ENCODE data around the gene RABGAP1. TPM values are rescaled to one million over a fixed set of nuclear protein-coding genes. Genes with fewer than 3 reads are reported as not detected.

Gene RABGAP1
- total RNA-seq, 1 donor from 2014 or later: 60.2 TPM

DNA sequence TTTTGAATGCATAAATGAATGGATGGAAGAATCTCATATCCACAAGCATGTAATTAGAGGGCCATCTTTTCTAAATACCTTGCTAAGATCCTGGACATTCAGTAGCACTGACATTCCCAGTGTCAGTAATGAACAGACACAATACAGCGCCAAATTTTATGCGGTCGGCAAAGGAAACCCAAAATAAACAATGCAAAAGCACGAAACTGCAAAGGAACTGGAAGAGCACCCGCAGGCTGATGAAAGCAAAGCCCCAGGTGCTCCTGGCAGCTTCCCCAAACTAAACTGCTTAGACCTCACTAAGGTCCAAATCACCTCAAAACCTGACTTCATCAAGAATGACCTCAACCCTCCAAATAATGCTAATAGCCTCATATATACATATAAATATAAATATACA, 194.6 kb downstream of the RABGAP1 start:
- Histone ChIP-seq H3K9me3 (no peaks in the 10 kb centered on the region), H3K36me3 (no peaks in the 10 kb centered on the region), H3K4me3 (no peak overlapping the region), H3K27me3 (no peaks in the 10 kb centered on the region), H3K27ac (no peak overlapping the region), H3K4me1 (no peaks in the 10 kb centered on the region)
- intact Hi-C loops (cut with DNase I): no loop called here
- TF ChIP-seq POLR2AphosphoS5 (IDR thresholded peaks at IDR 0.05; ENCODE audit: insufficient read depth in 1 of 2, low read depth in 1 of 2): no peak
- TF ChIP-seq POLR2A (IDR thresholded peaks at IDR 0.05): no peak
- DNase-seq (ENCODE audit: extremely low spot score in 2 of 2): no peak

DNA sequence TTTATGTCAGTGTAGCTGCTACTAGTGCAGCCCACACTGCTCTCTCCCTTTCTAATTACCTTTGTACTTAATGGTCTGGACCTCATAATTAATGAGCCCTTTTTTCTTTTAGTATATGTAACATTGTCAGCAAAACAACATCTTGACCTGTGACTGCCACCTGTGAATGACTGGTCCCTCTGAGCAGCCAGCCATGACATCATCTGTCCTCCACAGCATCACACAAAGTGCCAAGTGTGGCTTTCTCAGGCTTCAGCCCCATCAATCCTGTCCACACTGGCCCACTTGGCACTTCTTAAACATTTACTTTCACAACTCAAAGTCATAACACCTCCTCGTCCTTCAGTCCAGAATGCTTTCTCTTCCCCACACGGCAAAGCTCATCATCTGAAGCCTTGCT, 197.3 kb downstream of the RABGAP1 start:
- no peak for DNase-seq (ENCODE audit: extremely low spot score in 2 of 2)
- no peak for TF ChIP-seq POLR2A (IDR thresholded peaks at IDR 0.05)
- TF ChIP-seq, protein P1, sequence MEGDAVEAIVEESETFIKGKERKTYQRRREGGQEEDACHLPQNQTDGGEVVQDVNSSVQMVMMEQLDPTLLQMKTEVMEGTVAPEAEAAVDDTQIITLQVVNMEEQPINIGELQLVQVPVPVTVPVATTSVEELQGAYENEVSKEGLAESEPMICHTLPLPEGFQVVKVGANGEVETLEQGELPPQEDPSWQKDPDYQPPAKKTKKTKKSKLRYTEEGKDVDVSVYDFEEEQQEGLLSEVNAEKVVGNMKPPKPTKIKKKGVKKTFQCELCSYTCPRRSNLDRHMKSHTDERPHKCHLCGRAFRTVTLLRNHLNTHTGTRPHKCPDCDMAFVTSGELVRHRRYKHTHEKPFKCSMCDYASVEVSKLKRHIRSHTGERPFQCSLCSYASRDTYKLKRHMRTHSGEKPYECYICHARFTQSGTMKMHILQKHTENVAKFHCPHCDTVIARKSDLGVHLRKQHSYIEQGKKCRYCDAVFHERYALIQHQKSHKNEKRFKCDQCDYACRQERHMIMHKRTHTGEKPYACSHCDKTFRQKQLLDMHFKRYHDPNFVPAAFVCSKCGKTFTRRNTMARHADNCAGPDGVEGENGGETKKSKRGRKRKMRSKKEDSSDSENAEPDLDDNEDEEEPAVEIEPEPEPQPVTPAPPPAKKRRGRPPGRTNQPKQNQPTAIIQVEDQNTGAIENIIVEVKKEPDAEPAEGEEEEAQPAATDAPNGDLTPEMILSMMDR (IDR thresholded peaks at IDR 0.05): no peak
- TF ChIP-seq POLR2AphosphoS5 (IDR thresholded peaks at IDR 0.05; ENCODE audit: insufficient read depth in 1 of 2, low read depth in 1 of 2): no peak
- no peaks in the 10 kb centered on the region for H3K36me3 ChIP-seq
- H3K9me3 ChIP-seq: no peaks in the 10 kb centered on the region
- intact Hi-C loops (cut with DNase I): no loop called here
- no peak overlapping the region for H3K27ac ChIP-seq
- no peaks in the 10 kb centered on the region for H3K27me3 ChIP-seq
- H3K4me3 ChIP-seq: no peak overlapping the region
- H3K4me1 ChIP-seq: no peaks in the 10 kb centered on the region

DNA sequence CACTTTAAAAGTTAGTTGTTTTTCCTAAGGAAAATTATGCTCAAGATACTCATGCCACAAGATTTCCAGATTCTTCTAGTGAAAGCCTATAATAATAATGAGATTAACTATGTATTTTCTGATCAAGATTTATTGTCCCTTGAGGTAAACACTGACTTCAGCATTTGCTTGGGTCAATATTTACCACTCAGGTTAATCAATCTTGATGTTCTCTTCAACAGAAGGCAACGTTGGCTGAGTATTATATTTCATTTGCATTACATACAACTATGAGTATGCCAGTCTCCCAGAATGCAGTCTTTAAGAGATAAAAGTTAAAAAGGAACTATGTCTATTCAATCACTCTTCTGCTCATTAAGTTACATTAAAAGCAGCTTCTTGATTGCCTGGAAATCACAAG, 208.2 kb downstream of the RABGAP1 start:
- Histone ChIP-seq H3K27ac (no peak overlapping the region), H3K9me3 (no peaks in the 10 kb centered on the region), H3K27me3 (no peaks in the 10 kb centered on the region), H3K36me3 (peaks cover 0 to 4% of the 10 kb centered on the region in 2 donors), H3K4me1 (no peaks in the 10 kb centered on the region), H3K4me3 (no peak overlapping the region)
- no peak for DNase-seq (ENCODE audit: extremely low spot score in 2 of 2)
- intact Hi-C loops (cut with DNase I): loop anchor here (10.0 kb wide), 1 partner anchor 826 kb away; no protein-coding TSS in a partner anchor
- TF ChIP-seq POLR2A (IDR thresholded peaks at IDR 0.05): no peak
- no peak for TF ChIP-seq POLR2AphosphoS5 (IDR thresholded peaks at IDR 0.05; ENCODE audit: insufficient read depth in 1 of 2, low read depth in 1 of 2)
- TF ChIP-seq, protein P1 (IDR thresholded peaks at IDR 0.05): no peak

DNA sequence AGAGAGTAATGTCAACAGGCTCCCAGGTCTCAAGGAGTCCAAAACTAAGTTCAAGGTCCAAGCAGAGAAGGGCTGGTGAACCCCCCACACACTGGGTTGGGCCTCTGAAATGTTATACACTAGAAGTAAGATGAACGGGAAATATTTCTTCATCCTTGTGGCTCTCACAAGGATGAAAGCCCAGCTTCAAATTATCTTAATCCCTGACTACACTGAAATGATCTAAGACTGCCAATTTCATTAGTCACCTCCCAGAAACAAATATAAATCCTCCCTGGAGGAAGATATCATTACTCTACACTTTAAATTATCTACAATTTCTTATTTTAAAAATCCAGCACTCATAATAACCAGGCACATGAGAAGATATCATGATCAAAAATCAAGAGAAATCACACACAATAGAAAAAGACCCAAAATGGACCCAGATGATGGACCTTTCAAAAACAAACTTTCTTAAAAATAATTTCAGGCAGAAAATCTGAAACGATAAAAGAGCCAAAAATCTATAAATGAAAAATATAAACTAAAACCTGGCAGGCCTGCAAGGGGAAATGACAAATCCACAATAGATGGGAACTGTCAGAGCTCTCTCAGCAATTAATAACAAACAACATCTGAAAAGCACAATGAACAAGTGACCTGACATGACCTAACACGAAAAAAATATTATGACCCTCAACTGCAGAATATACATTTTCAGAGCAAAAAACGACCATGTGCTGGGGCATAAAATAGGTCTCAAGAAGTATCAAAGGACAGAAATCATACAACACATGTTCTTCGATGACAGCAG, 210.1 kb downstream of the RABGAP1 start:
- intact Hi-C loops (cut with DNase I): no loop called here
- no peak for DNase-seq (ENCODE audit: extremely low spot score in 2 of 2)
- Histone ChIP-seq H3K9me3 (no peaks in the 10 kb centered on the region), H3K27ac (no peak overlapping the region), H3K4me1 (no peaks in the 10 kb centered on the region), H3K4me3 (no peak overlapping the region), H3K27me3 (no peaks in the 10 kb centered on the region), H3K36me3 (peaks cover 0 to 4% of the 10 kb centered on the region in 2 donors)
- TF ChIP-seq, protein P1 (IDR thresholded peaks at IDR 0.05): no peak
- no peak for TF ChIP-seq POLR2AphosphoS5 (IDR thresholded peaks at IDR 0.05; ENCODE audit: insufficient read depth in 1 of 2, low read depth in 1 of 2)
- TF ChIP-seq POLR2A (IDR thresholded peaks at IDR 0.05): no peak

MicroRNA genes within 50 kb of the gene (microRNA counts, 767-probe panel; counts per million panel counts)
- 238 to 261 counts per million in 2 donors for microRNA hsa-miR-600

Small RNAs within 50 kb of the gene (small RNA-seq; reads per million reads assigned to genes)
- not detected for gene GPR21
- not detected for gene RNY1P15

Other genes with a start within 250 kb of the RABGAP1 start
- not detected for gene OR1L4, start 217.0 kb upstream of the RABGAP1 start, total RNA-seq
- gene OR1L6, start 198.7 kb upstream of the RABGAP1 start, total RNA-seq: not detected
- gene OR5C1, start 152.1 kb upstream of the RABGAP1 start, total RNA-seq: not detected
- gene OR1K1, start 140.9 kb upstream of the RABGAP1 start, total RNA-seq: not detected
- 17.7 TPM for gene PDCL, start 112.4 kb upstream of the RABGAP1 start, total RNA-seq
- gene RC3H2, start 35.7 kb upstream of the RABGAP1 start, total RNA-seq: 37.6 TPM
- gene ZBTB6, start 27.7 kb upstream of the RABGAP1 start, total RNA-seq: 5.9 TPM
- gene ZBTB26, start 9.5 kb upstream of the RABGAP1 start, total RNA-seq: 7.9 TPM
- gene GPR21, start 92.6 kb downstream of the RABGAP1 start, total RNA-seq: not detected

Data from vagina (tissue), 2 donors.